Dedifferentiated amniotic fluid mesenchymal stem cell (primary cell): ENCODE measurements around the gene FGF6.
"Not testable (repeated sequence)": the region's sequence is repeated elsewhere in the genome, so short reads cannot be mapped to it uniquely, and the experiment has no call there.

Source experiments
- DNase-seq: peaks from one replicate; pipeline ENCODE4 v3.0.0-alpha.2; 2016; ENCODE audit errors: extremely low spot score

The FGF6 gene

DNA sequence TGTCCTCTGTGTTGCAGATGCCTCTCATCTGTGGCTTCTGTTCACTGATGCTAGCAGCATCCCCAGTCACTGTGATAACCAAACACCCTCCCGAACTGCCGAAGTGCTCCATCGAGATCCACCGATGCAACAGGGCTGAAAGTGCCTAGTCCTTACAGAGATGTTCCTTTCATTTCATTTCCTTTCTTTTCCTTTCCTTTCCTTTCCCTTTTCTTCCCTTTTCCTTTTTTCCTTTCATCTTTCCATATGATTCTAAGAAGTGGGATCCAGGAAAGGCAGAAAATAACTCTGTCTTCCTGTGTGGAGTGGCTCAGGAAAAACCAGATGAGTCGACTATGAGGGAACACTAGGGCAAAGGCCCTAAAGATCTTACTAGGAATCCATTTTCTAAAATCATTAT is 26.7 kb downstream of the FGF6 start:
- no peak for DNase-seq

DNA sequence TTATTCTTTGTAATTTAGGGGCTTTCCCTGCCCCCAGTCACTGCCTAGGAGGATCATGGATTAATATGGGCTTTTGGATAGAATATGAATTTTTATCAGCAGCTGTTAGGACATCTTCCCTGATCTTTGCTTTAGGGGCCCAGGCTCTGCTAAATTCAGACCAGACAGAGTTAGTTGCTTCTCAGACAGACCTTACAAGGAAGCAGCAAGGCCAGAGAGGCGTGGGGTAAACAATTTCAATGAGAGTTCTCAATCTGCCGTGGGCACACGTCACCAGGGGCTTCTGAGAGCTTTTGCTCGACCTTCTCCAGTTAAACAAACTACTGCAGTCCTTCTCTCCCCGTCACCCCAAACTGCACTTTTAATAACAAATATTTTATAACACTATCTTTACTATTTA is 27.7 kb downstream of the FGF6 start:
- DNase-seq: no peak

DNA sequence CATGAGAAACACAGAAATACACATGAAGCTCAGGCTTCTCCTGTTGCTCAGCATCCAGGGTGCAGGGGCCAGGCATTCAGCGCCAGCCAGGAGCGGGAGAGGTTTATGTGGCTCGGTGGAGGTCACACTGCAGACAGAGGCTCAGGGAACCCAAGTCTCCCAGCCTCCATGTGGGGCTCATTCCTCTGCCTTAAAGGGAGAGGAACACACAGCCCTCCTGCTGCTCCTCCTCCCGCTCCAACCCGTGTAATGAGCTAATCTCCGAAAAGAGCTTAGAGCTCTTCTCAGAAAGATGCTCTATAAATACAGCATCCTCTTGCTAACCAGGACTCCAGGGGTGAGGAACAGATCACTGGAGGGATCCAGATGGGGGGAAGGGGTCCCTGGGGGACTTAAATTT is 28.2 kb downstream of the FGF6 start:
- DNase-seq: no peak

DNA sequence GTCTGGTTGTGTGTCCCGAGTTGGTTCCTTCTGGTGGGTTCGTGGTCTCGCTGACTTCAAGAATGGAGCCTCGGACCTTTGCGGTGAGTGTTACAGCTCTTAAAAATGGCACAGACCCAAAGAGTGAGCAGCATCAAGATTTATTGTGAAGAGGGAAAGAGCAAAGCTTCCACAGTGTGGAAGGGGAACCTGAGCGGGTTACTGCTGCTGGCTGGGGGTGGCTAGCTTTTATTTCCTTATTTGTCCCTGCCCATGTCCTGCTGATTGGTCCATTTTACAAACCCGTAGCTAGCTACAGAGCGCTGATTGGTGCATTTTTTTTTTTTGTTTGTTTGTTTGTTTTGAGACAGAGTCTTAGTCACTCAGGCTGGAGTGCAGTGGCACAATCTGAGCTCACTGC is 29.3 kb downstream of the FGF6 start:
- DNase-seq: no peak

DNA sequence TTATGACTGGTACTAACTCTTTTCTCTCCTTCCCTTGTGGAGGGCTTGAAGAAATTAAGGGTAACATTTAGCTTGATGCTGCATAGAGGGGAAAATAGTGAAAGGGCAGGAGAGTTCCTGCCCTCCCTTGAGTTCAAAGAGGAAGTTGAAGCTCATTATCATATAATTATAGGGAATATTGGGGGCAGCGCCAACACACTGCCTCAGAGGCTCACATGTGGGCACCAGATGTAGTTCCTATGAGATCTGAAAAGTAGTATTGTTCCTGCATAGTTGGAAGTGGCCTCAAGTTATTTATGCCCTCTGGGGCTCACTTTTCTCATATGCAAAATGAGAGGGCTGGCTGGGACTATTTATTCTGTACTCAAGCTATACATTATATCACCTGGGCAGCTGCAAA is 33.1 kb downstream of the FGF6 start:
- no peak for DNase-seq

DNA sequence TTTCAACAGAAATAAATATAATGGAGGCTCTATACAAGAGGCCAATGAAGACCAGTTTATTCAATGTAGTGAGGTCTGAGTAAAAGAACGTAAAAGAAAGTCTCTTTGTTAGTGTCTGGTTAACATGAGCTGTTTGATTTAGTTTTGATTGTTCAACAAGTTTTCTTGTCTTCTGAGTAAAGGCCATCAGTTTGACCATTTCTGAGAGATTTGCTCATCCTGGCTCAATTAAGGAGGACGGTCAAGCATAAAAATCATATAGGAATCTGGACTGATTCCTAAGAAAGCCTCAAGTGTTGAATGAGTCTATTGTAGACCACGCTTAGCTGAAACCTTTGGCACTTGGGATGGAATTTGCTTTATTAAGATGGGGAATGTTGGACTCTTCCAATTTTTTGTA is 33.6 kb downstream of the FGF6 start:
- DNase-seq: no peak

DNA sequence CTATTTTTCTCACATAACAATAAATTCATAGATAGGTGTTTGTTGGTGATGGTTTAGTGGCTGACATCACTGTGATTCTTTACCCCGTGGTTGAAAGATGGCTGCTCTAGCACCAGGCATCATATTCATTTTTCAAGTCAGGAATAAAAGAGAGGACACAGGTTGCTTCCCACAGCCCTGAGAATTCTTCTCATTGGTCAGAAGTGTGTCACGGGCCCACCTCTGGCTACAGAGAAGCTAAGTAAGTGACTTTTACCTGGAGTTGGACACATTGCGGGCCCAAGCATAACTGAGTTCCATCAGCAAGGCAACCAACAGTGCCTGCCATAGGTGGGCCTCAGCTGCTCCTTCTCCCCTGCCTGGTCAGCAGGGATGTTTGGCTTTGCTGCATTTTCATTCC is 38.5 kb downstream of the FGF6 start:
- DNase-seq: no peak

DNA sequence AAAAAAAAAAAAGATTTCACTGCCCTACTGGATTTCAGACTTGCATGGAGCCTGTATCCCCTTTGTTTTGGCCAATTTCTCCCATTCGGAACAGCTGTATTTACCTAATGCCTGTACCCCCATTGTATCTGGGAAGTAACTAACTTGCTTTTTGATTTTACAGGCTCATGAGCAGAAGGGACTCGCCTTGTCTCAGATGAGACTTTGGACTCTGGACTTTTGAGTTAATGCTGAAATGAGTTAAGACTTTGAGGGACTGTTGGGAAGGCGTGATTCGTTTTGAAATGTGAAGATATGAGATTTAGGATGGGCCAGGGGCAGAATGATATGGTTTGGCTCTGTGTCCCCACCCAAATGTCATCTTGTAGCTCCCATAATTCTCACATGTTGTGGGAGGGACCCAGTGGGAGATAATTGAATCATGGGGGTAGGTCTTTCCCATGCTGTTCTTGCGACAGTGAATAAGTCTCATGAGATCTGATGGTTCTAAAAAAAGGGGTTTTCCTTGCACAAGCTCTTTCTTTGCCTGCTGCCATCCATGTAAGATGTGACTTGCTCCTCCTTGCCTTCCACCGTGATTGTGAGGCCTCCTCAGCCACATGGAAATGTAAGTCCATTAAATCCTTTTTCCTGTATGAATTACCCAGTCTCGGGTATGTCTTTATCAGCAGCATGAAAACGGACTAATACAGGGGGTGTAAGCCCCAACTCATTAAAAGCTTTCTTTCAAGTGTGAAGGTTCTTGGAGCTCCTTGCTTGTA is 40.6 kb downstream of the FGF6 start:
- DNase-seq: not testable (repeated sequence)

DNA sequence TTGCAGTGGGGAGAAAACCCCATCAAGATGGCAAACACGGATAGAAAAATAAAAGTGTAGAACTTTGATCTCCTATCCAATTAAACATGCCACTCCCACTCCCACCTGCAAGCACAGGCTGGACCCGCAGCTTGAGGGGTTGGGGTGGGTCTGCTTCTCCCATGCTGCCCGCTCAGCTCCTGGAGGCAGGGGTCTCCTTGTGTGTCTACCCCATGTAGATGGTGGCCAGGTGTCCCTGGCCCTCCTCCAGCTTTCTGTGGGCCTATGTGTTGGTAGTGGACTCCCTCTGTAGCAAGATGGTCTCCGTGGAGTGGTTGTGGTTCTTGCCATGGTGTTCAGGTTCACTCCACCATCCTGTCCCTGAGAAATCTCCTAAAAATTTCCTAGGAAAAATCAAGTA is 42.6 kb downstream of the FGF6 start:
- DNase-seq: no peak

DNA sequence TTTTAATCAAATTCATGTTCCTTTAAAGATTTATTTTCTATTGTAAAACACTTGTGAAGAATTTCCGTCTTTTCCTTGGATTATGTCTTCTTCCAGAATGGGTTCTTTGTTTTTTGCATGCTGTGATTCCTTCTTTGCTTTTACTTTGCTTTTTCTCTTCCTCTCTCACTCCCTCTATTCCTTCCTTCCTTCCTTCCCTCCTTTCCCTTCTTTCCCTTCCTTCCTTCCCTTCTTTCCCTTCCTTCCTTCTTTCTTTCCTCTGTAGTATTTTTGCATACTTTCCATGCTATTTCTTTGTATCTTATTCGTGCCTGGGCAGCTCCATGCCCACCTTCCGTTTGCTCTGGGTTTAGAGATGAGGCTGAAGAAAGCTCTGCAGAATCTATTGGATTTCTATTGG is 44.5 kb downstream of the FGF6 start:
- DNase-seq: no peak

DNA sequence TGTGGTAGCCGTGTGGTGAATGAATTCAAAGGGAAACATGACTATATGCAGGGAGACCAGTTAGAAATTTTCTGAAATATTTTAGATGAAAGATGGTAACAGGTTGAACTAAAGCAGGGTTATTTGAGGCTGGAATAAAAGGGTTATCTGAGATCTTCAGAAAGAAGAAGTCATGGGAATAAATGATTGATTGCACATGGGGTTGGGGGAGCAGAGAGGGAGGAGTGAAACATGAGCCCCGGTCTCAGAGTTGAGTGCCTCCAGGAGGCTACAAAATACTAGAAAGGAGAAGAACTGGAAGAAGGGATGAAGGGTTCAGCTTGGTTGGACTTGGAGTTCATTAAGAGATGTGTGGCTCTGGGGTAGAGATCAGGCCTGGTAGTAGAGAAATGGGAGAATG is 49.8 kb downstream of the FGF6 start:
- DNase-seq: no peak

DNA sequence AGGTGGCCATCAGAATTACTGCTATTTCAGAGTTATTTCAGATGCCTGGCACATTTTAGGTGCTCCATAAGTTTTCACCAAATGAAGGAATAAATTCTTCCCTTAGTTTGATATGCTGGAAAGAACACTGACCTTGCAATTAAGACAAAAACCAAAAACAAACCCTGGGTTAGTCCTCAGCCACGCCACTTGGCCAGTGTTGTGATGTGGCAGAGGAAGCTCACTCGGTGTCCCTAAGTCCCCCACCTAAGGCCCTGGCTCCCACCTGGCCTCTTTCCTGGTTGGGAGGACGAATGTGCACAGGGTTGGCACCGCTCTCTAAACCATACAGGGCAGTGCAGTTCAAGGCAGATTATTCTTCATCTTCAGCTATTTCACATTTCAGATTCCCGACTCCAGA is 52.4 kb downstream of the FGF6 start:
- no peak for DNase-seq

DNA sequence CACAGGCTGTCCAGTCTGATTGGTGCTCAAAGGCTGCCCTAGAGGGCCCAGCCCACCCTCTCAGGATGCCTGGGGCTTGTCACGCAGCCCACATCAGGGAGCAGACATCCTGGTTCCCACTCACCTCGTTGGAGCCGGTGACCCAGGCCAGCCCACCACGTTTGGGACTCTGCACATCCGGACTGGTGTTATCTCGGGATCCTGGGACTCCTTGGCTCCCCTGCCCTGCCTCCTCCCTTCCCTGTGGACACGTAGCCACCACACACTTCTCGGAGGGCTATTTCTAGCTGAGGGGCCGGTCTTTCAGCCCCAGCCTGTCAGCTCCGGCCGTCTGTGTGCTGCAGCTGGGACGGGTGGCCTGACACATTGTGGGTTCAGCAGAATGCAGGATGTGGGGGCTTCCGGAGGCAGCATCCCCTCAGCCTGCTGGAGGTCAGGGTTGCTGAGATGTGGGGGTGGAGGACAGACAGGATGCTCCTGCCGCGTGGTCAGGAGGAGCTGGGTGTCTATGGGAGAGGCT is 53.3 kb downstream of the FGF6 start:
- DNase-seq: no peak

DNA sequence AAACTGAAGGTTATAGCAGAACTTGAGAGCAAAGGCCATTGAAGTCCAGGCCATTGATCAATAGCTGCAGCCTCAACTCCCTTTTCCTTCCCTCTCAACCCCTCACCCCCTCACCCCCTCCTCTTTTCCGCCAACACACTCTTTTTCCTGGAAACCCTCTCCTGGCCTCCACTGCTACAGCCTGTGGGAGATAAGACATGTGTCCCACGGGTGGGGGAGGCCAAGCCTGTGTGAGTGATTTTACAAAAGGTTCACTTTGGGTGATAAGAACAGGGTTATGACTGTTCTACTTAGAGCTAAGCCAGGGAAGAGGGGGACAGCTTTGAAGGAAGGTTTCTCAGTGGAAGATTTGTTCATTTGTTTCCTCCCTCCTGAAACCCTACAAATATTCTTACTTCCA is 57.0 kb downstream of the FGF6 start:
- no peak for DNase-seq

DNA sequence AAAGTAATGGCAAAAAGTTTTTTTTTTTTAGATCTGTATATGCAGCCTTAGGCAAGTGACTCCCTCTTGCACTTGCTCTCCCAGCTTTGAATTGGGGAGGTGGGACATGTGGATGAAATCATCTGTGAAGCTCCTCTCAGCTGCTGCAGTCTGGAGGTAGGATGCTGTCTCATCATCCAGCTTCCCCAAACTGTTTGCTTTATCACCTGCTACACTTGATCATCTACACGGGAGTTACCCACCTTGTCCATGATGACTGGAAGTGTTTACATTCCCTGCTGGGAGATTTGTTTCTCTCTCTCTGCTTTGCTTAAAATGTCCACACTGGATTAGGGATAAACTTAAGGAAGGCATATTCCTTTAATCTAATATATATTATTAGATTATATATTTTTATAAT is 57.6 kb downstream of the FGF6 start:
- DNase-seq: no peak

DNA sequence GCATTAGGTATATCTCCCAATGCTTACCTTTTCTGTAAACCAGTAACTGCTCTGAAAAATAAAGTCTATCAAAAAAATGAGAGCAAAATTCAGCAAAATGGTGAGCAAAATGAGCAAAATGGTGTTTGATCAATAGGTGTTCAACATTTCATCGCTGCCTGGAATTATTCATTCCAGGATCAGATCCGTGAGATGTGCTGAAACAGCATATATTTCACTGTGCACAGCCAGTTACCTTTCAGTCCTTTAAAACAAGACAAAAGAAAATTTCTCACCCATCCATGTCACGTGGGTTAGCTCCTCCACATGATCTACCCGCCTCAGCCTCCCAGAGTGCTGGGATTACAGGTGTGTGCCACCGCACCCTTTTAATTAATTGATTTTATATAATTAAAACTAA is 58.0 kb downstream of the FGF6 start:
- DNase-seq: no peak

DNA sequence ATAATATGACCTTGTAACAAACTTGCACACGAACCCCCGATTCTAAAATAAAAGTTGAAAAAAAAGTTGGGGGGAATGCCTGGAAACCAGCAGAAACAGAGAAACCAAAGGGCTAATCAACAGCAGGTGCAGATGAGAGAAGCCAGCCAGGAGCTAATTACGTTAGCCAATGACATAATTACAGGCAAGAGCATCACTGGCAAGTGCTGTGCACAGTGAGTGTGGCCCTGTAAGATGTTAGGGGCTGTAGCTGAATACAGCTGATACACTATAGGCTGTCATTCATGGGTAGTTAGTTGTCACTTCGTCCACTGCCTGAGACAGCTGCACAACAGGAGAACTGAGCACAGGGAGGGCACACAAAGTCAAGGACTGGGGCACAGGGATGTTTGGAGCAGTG is 58.8 kb downstream of the FGF6 start:
- no peak for DNase-seq
